Ishikawa (cell line): ENCODE data around the gene RPUSD1.

Source experiments
- CEBPB ChIP-seq: IDR thresholded peaks from 2 replicates; pipeline ENCODE4 v1.6.1; 2012
- CREB1 ChIP-seq: IDR thresholded peaks from 2 replicates; pipeline ENCODE4 v1.6.1; 2012; ENCODE audit warnings: low read depth
- EGR1 ChIP-seq: IDR thresholded peaks from 2 replicates; pipeline ENCODE4 v1.6.1; 2012
- EP300 ChIP-seq: IDR thresholded peaks from 2 replicates; pipeline ENCODE4 v1.6.1; 2012; ENCODE audit warnings: borderline replicate concordance
- FOXM1 ChIP-seq: IDR thresholded peaks from 2 replicates; pipeline ENCODE4 v1.6.1; 2012; ENCODE audit warnings: low read depth, borderline replicate concordance
- MAX ChIP-seq: IDR thresholded peaks from 2 replicates; pipeline ENCODE4 v1.6.1; 2012
- NFIC ChIP-seq: IDR thresholded peaks from 2 replicates; pipeline ENCODE4 v1.6.1; 2012
- RAD21 ChIP-seq: IDR thresholded peaks from 2 replicates; pipeline ENCODE4 v1.6.1; 2012; ENCODE audit warnings: low read depth
- REST ChIP-seq: IDR thresholded peaks from 2 replicates; pipeline ENCODE4 v1.6.1; 2012; ENCODE audit warnings: low read depth, mild to moderate bottlenecking
- TAF1 ChIP-seq: IDR thresholded peaks from 2 replicates; pipeline ENCODE4 v1.6.1; 2012; ENCODE audit warnings: low read depth, mild to moderate bottlenecking
- TCF12 ChIP-seq: IDR thresholded peaks from 2 replicates; pipeline ENCODE4 v1.6.1; 2012; ENCODE audit warnings: low read depth
- TEAD4 ChIP-seq: IDR thresholded peaks from 2 replicates; pipeline ENCODE4 v1.6.1; 2012
- USF1 ChIP-seq: IDR thresholded peaks from 2 replicates; pipeline ENCODE4 v1.6.1; 2012
- YY1 ChIP-seq: IDR thresholded peaks from 2 replicates; pipeline ENCODE4 v1.6.1; 2012; ENCODE audit warnings: low read depth
- ZBTB7A ChIP-seq: IDR thresholded peaks from 2 replicates; pipeline ENCODE4 v1.6.1; 2012; ENCODE audit warnings: low read depth

The RPUSD1 gene

GRCh38 chr16:747978-748746, 40.0 kb downstream of the RPUSD1 start:
- TF ChIP-seq TAF1 (no peak), CREB1 (no peak), FOXM1 (no peak), USF1 (no peak), CEBPB (no peak), EP300 (no peak), NFIC (no peak), EGR1 (no peak), RAD21 (no peak), MAX (no peak), YY1 (no peak)

GRCh38 chr16:746637-747036, 41.5 kb downstream of the RPUSD1 start:
- TF ChIP-seq MAX (no peak), EGR1 (no peak), USF1 (no peak), RAD21 (no peak), TEAD4 (no peak)

GRCh38 chr16:745739-746138, 42.4 kb downstream of the RPUSD1 start:
- TF ChIP-seq MAX (no peak), RAD21 (peak; percentile 46; the same call in 1 of the 2 replicates)

GRCh38 chr16:743794-744500, 44.2 kb downstream of the RPUSD1 start:
- TF ChIP-seq TEAD4 (no peak), ZBTB7A (no peak), NFIC (no peak), EP300 (no peak), CEBPB (no peak), EGR1 (no peak), TAF1 (no peak), TCF12 (no peak), YY1 (no peak), MAX (no peak), RAD21 (no peak), REST (no peak), USF1 (no peak), FOXM1 (no peak), CREB1 (no peak)

- no peak for TF ChIP-seq YY1
- no peak for TF ChIP-seq EGR1
- no peak for TF ChIP-seq FOXM1
- no peak for TF ChIP-seq TCF12
- no peak for TF ChIP-seq NFIC
- no peak for TF ChIP-seq REST
- no peak for TF ChIP-seq TEAD4
- no peak for TF ChIP-seq CEBPB
- no peak for TF ChIP-seq EP300
- TF ChIP-seq RAD21, result no peak
- TF ChIP-seq USF1, result no peak
- TF ChIP-seq CREB1, result no peak
- TF ChIP-seq TAF1, result no peak
- no peak for TF ChIP-seq ZBTB7A
- no peak for TF ChIP-seq MAX
Measured at GRCh38 chr16:741986-742629, 46.1 kb downstream of the RPUSD1 start.
